Measurements from ENCODE around the gene GOLGA3. TPM values are rescaled to one million over a fixed set of nuclear protein-coding genes. Genes with fewer than 3 reads are reported as not detected.
"Not testable (repeated sequence)": the region's sequence is repeated elsewhere in the genome, so short reads cannot be mapped to it uniquely, and the experiment has no call there.

The GOLGA3 gene
- total RNA-seq, 1 experiment from 2014 or later: 14.9 TPM

- Histone ChIP-seq H3K9ac (ENCODE audit: low read length) (no peak overlapping the region), H3K27me3 (ENCODE audit: low read length) (no peaks in the 10 kb centered on the region), H3K79me2 (ENCODE audit: low read length) (no peaks in the 10 kb centered on the region), H3K27ac (ENCODE audit: low read length) (no peak overlapping the region), H3K36me3 (ENCODE audit: insufficient read depth, low read length) (0 out of 2 replicates have a peak, but pooled peaks cover 4% of the 10 kb centered on the region), H3K4me1 (ENCODE audit: low read length) (no peaks in the 10 kb centered on the region), H2AFZ (ENCODE audit: low read length) (no peak overlapping the region), H3K9me2 (replicated peaks; ENCODE audit: insufficient read depth, low read length) (no peaks in the 10 kb centered on the region), H3K4me2 (ENCODE audit: low read depth, low read length, poor library complexity, severe bottlenecking) (no peak overlapping the region), H4K20me1 (ENCODE audit: insufficient read depth, low read depth, low read length) (no peaks in the 10 kb centered on the region), H3K4me3 (ENCODE audit: low read length) (no peak overlapping the region), H3K9me3 (ENCODE audit: low read length) (no peaks in the 10 kb centered on the region; the same call in 1 of the 2 replicates)
- DNase-seq: no peak
These were observed 32.9 kb upstream of the GOLGA3 start for GRCh38 chr12:132861558-132861957.

GRCh38 chr12:132858718-132859266, 30.1 kb upstream of the GOLGA3 start:
- Histone ChIP-seq H3K9me2 (replicated peaks; ENCODE audit: insufficient read depth, low read length) (no peaks in the 10 kb centered on the region), H3K79me2 (ENCODE audit: low read length) (no peaks in the 10 kb centered on the region), H3K4me1 (ENCODE audit: low read length) (no peaks in the 10 kb centered on the region), H2AFZ (ENCODE audit: low read length) (no peak overlapping the region), H3K9ac (ENCODE audit: low read length) (no peak overlapping the region), H3K27me3 (ENCODE audit: low read length) (no peaks in the 10 kb centered on the region), H3K27ac (ENCODE audit: low read length) (no peak overlapping the region), H3K36me3 (ENCODE audit: insufficient read depth, low read length) (peaks cover 4% of the 10 kb centered on the region; the same call in 1 of the 2 replicates), H3K4me2 (ENCODE audit: low read depth, low read length, poor library complexity, severe bottlenecking) (no peak overlapping the region), H3K4me3 (ENCODE audit: low read length) (no peak overlapping the region), H4K20me1 (ENCODE audit: insufficient read depth, low read depth, low read length) (no peaks in the 10 kb centered on the region), H3K9me3 (ENCODE audit: low read length) (no peaks in the 10 kb centered on the region)
- DNase-seq: no peak

GRCh38 chr12:132857019-132857418, 28.4 kb upstream of the GOLGA3 start:
- not testable (repeated sequence) for H3K36me3 ChIP-seq (ENCODE audit: insufficient read depth, low read length); H2AFZ ChIP-seq (ENCODE audit: low read length); H3K9me3 ChIP-seq (ENCODE audit: low read length); H3K9me2 ChIP-seq (replicated peaks; ENCODE audit: insufficient read depth, low read length); H3K79me2 ChIP-seq (ENCODE audit: low read length); DNase-seq; H3K27ac ChIP-seq (ENCODE audit: low read length); H3K4me3 ChIP-seq (ENCODE audit: low read length); H3K9ac ChIP-seq (ENCODE audit: low read length); H3K4me2 ChIP-seq (ENCODE audit: low read depth, low read length, poor library complexity, severe bottlenecking); H3K4me1 ChIP-seq (ENCODE audit: low read length); H3K27me3 ChIP-seq (ENCODE audit: low read length); H4K20me1 ChIP-seq (ENCODE audit: insufficient read depth, low read depth, low read length)

GRCh38 chr12:132856581-132856980, 27.9 kb upstream of the GOLGA3 start:
- Histone ChIP-seq H3K4me3 (ENCODE audit: low read length) (no peak overlapping the region), H3K79me2 (ENCODE audit: low read length) (no peaks in the 10 kb centered on the region), H3K36me3 (ENCODE audit: insufficient read depth, low read length) (peaks cover 4% of the 10 kb centered on the region; the same call in 1 of the 2 replicates), H3K27ac (ENCODE audit: low read length) (no peak overlapping the region), H4K20me1 (ENCODE audit: insufficient read depth, low read depth, low read length) (no peaks in the 10 kb centered on the region), H3K9ac (ENCODE audit: low read length) (no peak overlapping the region), H3K9me3 (ENCODE audit: low read length) (no peaks in the 10 kb centered on the region), H3K4me1 (ENCODE audit: low read length) (no peaks in the 10 kb centered on the region), H3K9me2 (replicated peaks; ENCODE audit: insufficient read depth, low read length) (no peaks in the 10 kb centered on the region), H2AFZ (ENCODE audit: low read length) (no peak overlapping the region), H3K4me2 (ENCODE audit: low read depth, low read length, poor library complexity, severe bottlenecking) (no peak overlapping the region), H3K27me3 (ENCODE audit: low read length) (no peaks in the 10 kb centered on the region)
- DNase-seq: no peak

GRCh38 chr12:132855211-132855610, 26.5 kb upstream of the GOLGA3 start:
- H4K20me1 ChIP-seq (ENCODE audit: insufficient read depth, low read depth, low read length); H3K4me3 ChIP-seq (ENCODE audit: low read length); H3K9ac ChIP-seq (ENCODE audit: low read length); H3K9me3 ChIP-seq (ENCODE audit: low read length); H3K27me3 ChIP-seq (ENCODE audit: low read length); H3K27ac ChIP-seq (ENCODE audit: low read length); H3K79me2 ChIP-seq (ENCODE audit: low read length); H3K4me2 ChIP-seq (ENCODE audit: low read depth, low read length, poor library complexity, severe bottlenecking); H3K9me2 ChIP-seq (replicated peaks; ENCODE audit: insufficient read depth, low read length); H3K4me1 ChIP-seq (ENCODE audit: low read length); H3K36me3 ChIP-seq (ENCODE audit: insufficient read depth, low read length); DNase-seq; H2AFZ ChIP-seq (ENCODE audit: low read length): not testable (repeated sequence)

GRCh38 chr12:132853285-132854092, 24.8 kb upstream of the GOLGA3 start:
- Histone ChIP-seq H3K79me2 (ENCODE audit: low read length) (no peaks in the 10 kb centered on the region), H3K4me3 (ENCODE audit: low read length) (no peak overlapping the region), H4K20me1 (ENCODE audit: insufficient read depth, low read depth, low read length) (no peaks in the 10 kb centered on the region), H3K4me1 (ENCODE audit: low read length) (no peaks in the 10 kb centered on the region), H3K27ac (ENCODE audit: low read length) (no peak overlapping the region), H3K9ac (ENCODE audit: low read length) (no peak overlapping the region), H2AFZ (ENCODE audit: low read length) (no peak overlapping the region), H3K27me3 (ENCODE audit: low read length) (no peaks in the 10 kb centered on the region), H3K4me2 (ENCODE audit: low read depth, low read length, poor library complexity, severe bottlenecking) (no peak overlapping the region), H3K9me3 (ENCODE audit: low read length) (no peaks in the 10 kb centered on the region), H3K9me2 (replicated peaks; ENCODE audit: insufficient read depth, low read length) (no peaks in the 10 kb centered on the region), H3K36me3 (ENCODE audit: insufficient read depth, low read length) (peaks cover 4% of the 10 kb centered on the region; the same call in 1 of the 2 replicates)
- no peak for DNase-seq

GRCh38 chr12:132852496-132852895, 23.8 kb upstream of the GOLGA3 start:
- no peaks in the 10 kb centered on the region for H4K20me1 ChIP-seq (ENCODE audit: insufficient read depth, low read depth, low read length)
- no peaks in the 10 kb centered on the region for H3K27me3 ChIP-seq (ENCODE audit: low read length)
- no peak for DNase-seq
- no peak overlapping the region for H3K9ac ChIP-seq (ENCODE audit: low read length)
- no peak overlapping the region for H3K4me3 ChIP-seq (ENCODE audit: low read length)
- no peaks in the 10 kb centered on the region for H3K79me2 ChIP-seq (ENCODE audit: low read length)
- no peak overlapping the region for H3K27ac ChIP-seq (ENCODE audit: low read length)
- no peaks in the 10 kb centered on the region for H3K4me1 ChIP-seq (ENCODE audit: low read length)
- H3K9me3 ChIP-seq (ENCODE audit: low read length): no peaks in the 10 kb centered on the region
- H2AFZ ChIP-seq (ENCODE audit: low read length): no peak overlapping the region
- no peak overlapping the region for H3K4me2 ChIP-seq (ENCODE audit: low read depth, low read length, poor library complexity, severe bottlenecking)
- H3K9me2 ChIP-seq (replicated peaks; ENCODE audit: insufficient read depth, low read length): no peaks in the 10 kb centered on the region
- peaks cover 4% of the 10 kb centered on the region; the same call in 1 of the 2 replicates for H3K36me3 ChIP-seq (ENCODE audit: insufficient read depth, low read length)

GRCh38 chr12:132851465-132851864, 22.8 kb upstream of the GOLGA3 start:
- Histone ChIP-seq H4K20me1 (ENCODE audit: insufficient read depth, low read depth, low read length) (no peaks in the 10 kb centered on the region), H3K36me3 (ENCODE audit: insufficient read depth, low read length) (peaks cover 4% of the 10 kb centered on the region; the same call in 1 of the 2 replicates), H3K27ac (ENCODE audit: low read length) (no peak overlapping the region), H3K9ac (ENCODE audit: low read length) (no peak overlapping the region), H2AFZ (ENCODE audit: low read length) (no peak overlapping the region), H3K4me1 (ENCODE audit: low read length) (no peaks in the 10 kb centered on the region), H3K9me2 (replicated peaks; ENCODE audit: insufficient read depth, low read length) (no peaks in the 10 kb centered on the region), H3K4me2 (ENCODE audit: low read depth, low read length, poor library complexity, severe bottlenecking) (no peak overlapping the region), H3K4me3 (ENCODE audit: low read length) (no peak overlapping the region), H3K79me2 (ENCODE audit: low read length) (no peaks in the 10 kb centered on the region), H3K27me3 (ENCODE audit: low read length) (no peaks in the 10 kb centered on the region), H3K9me3 (ENCODE audit: low read length) (no peaks in the 10 kb centered on the region)
- no peak for DNase-seq
